ENCODE results near the gene SHCBP1L.

DNA sequence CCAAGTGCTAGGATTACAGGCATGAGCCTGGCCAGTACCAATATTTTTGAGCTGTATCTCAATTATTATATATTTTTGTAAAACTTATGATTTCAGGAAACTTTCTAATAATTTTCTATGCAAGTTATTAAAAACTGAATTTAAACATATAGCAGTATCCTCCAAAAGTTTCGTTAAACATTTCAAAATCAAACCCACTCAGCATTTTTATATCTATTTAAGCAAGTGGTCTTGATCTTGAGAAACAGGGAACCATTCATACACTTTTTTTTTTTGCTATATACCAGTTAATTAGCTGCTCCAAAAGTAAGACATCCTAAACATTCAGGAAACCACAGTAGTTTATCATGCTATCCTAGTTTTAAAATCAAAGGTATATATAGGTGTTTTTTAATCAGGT is 22.0 kb downstream of the SHCBP1L start:
- no peak for TF ChIP-seq EZH2 (IDR thresholded peaks at IDR 0.05; ENCODE audit: borderline replicate concordance, low read depth, low read length, poor library complexity, severe bottlenecking)
- TF ChIP-seq, protein P1, sequence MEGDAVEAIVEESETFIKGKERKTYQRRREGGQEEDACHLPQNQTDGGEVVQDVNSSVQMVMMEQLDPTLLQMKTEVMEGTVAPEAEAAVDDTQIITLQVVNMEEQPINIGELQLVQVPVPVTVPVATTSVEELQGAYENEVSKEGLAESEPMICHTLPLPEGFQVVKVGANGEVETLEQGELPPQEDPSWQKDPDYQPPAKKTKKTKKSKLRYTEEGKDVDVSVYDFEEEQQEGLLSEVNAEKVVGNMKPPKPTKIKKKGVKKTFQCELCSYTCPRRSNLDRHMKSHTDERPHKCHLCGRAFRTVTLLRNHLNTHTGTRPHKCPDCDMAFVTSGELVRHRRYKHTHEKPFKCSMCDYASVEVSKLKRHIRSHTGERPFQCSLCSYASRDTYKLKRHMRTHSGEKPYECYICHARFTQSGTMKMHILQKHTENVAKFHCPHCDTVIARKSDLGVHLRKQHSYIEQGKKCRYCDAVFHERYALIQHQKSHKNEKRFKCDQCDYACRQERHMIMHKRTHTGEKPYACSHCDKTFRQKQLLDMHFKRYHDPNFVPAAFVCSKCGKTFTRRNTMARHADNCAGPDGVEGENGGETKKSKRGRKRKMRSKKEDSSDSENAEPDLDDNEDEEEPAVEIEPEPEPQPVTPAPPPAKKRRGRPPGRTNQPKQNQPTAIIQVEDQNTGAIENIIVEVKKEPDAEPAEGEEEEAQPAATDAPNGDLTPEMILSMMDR (conservative IDR thresholded peaks at IDR 0.05; ENCODE audit: low read depth, low read length): no peak

Measured in A673 (cell line).